ENCODE results near the gene OSMR. TPM values are rescaled to one million over a fixed set of nuclear protein-coding genes. Genes with fewer than 3 reads are reported as not detected.

Gene OSMR
- total RNA-seq, 4 donors from 2014 or later = 9.2 to 40.2 (median 26.8) TPM

DNA sequence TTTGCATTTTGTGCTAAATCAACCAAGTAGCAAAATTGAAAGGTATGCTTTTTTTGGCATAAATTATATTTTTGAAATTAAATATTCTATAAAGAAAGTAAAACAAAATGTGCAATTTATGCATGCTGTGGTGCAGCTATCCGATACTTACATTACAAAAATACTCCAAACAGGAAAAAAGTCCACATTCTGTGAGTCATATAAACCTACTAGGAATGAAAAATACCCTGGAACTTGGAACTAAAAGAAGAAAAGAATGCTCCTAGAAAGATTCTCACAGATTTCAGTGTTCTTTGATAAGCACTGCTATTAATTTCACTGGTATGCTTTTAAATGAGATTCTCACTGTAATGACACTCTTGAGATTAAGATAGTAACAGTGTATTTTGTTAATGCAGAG lies 92.6 kb downstream of the OSMR start:
- TF ChIP-seq, protein P1, sequence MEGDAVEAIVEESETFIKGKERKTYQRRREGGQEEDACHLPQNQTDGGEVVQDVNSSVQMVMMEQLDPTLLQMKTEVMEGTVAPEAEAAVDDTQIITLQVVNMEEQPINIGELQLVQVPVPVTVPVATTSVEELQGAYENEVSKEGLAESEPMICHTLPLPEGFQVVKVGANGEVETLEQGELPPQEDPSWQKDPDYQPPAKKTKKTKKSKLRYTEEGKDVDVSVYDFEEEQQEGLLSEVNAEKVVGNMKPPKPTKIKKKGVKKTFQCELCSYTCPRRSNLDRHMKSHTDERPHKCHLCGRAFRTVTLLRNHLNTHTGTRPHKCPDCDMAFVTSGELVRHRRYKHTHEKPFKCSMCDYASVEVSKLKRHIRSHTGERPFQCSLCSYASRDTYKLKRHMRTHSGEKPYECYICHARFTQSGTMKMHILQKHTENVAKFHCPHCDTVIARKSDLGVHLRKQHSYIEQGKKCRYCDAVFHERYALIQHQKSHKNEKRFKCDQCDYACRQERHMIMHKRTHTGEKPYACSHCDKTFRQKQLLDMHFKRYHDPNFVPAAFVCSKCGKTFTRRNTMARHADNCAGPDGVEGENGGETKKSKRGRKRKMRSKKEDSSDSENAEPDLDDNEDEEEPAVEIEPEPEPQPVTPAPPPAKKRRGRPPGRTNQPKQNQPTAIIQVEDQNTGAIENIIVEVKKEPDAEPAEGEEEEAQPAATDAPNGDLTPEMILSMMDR (IDR thresholded peaks at IDR 0.05) = no peak
- TF ChIP-seq POLR2A (IDR thresholded peaks at IDR 0.05) = no peak
- H3K27ac ChIP-seq = no peak overlapping the region
- intact Hi-C loops (cut with DNase I) = no loop called here
- no peaks in the 10 kb centered on the region for H3K27me3 ChIP-seq
- H3K4me3 ChIP-seq = no peak overlapping the region
- no peak for DNase-seq
- H3K36me3 ChIP-seq = peaks cover 0 to 88% (median 17%) of the 10 kb centered on the region in 3 donors
- 70 to 83% methylated on average over 1 of the region's 1 CpG for WGBS, 2 donors
- no peaks in the 10 kb centered on the region for H3K9me3 ChIP-seq
- no peaks in the 10 kb centered on the region for H3K4me1 ChIP-seq

DNA sequence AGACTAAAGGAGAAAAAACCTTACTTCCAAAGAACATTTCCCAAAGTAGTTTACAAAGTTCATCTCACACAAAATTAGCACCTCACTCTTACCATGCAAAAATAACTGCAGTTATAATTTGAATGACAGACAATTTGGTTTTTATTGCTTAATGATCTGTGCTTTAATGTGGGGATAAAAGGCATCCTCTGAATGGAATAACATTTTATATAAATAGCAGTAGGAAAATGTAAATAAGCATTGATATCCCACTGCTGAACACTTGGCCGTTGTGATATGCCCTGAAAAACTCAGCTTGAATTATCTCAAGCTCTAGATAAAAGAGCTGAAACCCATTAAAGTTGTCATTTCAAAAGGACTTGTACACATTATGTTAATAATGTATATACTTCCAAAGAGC lies 93.2 kb downstream of the OSMR start:
- Histone ChIP-seq H3K27me3 (no peaks in the 10 kb centered on the region), H3K9me3 (no peaks in the 10 kb centered on the region), H3K27ac (no peak overlapping the region), H3K4me3 (no peak overlapping the region), H3K36me3 (peaks cover 0 to 88% (median 15%) of the 10 kb centered on the region in 3 donors), H3K4me1 (no peaks in the 10 kb centered on the region)
- no peak for DNase-seq
- intact Hi-C loops (cut with DNase I) = no loop called here
- TF ChIP-seq POLR2A (IDR thresholded peaks at IDR 0.05) = no peak
- TF ChIP-seq, protein P1 (IDR thresholded peaks at IDR 0.05) = no peak
- 70 to 83% methylated on average over 1 of the region's 1 CpG for WGBS, 2 donors

DNA sequence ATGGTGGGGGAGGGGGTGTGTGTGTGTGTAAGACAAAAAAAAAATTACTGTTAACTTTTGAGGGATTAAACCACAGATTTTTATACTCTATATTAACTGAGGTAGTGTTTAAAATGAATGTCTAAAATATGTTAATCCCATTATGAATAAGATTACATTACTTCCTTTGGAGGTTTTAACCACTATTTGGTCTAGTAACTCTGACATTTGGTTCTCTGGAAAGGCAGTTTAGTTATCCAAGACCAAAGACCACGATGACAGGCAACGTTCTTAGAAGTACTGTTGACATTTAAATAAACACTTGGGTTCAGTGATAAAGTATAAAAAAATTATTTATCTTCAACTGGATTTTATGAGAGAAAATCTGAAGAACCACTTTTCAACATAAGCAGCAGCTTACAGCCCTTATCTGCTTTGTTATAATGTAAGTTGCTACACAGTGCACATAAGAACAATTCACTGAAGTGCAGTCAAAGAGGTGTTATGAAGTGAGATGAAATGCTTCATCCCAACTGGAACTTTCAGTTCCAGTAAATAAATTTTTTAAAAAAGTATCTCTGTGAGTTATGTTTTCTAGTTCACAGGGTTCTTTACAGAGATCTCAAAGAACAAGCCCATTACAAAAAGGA lies 94.5 kb downstream of the OSMR start:
- no peak overlapping the region for H3K4me3 ChIP-seq
- H3K27me3 ChIP-seq = no peaks in the 10 kb centered on the region
- no peaks in the 10 kb centered on the region for H3K4me1 ChIP-seq
- TF ChIP-seq POLR2A (IDR thresholded peaks at IDR 0.05) = no peak
- TF ChIP-seq, protein P1 (IDR thresholded peaks at IDR 0.05) = no peak
- WGBS, 2 donors = 38 to 54% methylated on average over 2 of the region's 2 CpGs
- no peak for DNase-seq
- H3K27ac ChIP-seq = peak overlapping the region in 1 of 4 donors; percentile 44
- intact Hi-C loops (cut with DNase I) = no loop called here
- H3K9me3 ChIP-seq = no peaks in the 10 kb centered on the region
- peaks cover 0 to 88% (median 4%) of the 10 kb centered on the region in 3 donors for H3K36me3 ChIP-seq

DNA sequence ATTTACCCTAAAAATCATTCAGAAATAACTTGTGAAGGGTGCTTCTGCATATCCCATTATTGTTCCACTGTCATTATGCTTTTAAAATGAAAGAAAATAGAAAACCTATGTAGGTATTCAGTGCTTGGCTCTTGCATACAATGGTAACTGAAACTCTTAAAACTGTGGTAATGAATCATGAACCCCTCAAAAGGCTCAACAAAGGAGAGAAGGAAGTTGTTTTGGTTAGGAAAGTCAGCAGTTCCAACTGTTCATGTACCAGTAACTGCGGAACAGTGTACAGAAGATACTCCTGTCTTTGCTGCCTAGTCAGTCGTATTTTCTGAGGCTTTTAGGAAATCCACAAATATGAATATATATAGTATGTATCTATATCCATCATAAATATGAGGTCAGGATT lies 96.1 kb downstream of the OSMR start:
- no peak for TF ChIP-seq POLR2A (IDR thresholded peaks at IDR 0.05)
- TF ChIP-seq, protein P1 (IDR thresholded peaks at IDR 0.05) = no peak
- intact Hi-C loops (cut with DNase I) = no loop called here
- Histone ChIP-seq H3K36me3 (peaks cover 0 to 88% (median 2%) of the 10 kb centered on the region in 3 donors), H3K4me1 (no peaks in the 10 kb centered on the region), H3K4me3 (no peak overlapping the region), H3K27me3 (no peaks in the 10 kb centered on the region), H3K9me3 (no peaks in the 10 kb centered on the region), H3K27ac (no peak overlapping the region)
- WGBS, 2 donors = 90 to 93% methylated on average over 2 of the region's 2 CpGs
- no peak for DNase-seq

DNA sequence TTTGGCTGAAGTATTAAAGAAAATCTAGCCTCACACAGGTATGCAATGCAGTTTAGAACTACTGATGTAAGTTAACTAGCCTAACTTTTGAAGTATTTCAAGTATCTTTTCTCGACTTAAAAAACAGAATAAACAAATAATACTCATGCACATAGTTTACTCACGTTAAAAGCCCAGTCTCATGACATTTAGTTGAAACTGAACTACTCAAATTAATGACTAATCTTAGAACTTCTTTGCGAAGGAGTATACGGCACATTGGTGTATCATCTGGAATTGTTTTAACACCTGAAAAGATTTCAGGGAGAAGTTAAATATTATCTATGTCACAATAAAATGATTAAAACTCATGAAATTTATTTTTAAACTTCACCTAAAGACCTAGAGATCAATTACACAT lies 98.5 kb downstream of the OSMR start:
- Histone ChIP-seq H3K9me3 (no peaks in the 10 kb centered on the region), H3K36me3 (peaks cover 0 to 92% (median 8%) of the 10 kb centered on the region in 3 donors), H3K27me3 (no peaks in the 10 kb centered on the region), H3K27ac (no peak overlapping the region), H3K4me3 (no peak overlapping the region), H3K4me1 (no peaks in the 10 kb centered on the region)
- TF ChIP-seq POLR2A (IDR thresholded peaks at IDR 0.05) = no peak
- TF ChIP-seq, protein P1 (IDR thresholded peaks at IDR 0.05) = no peak
- no peak for DNase-seq
- 88 to 89% methylated on average over 4 of the region's 4 CpGs for whole genome bisulfite sequencing, 2 donors
- intact Hi-C loops (cut with DNase I) = no loop called here

Data from esophagus squamous epithelium (tissue), 5 donors.